Measurements from ENCODE around the gene CLCN4. TPM values are rescaled to one million over a fixed set of nuclear protein-coding genes. Genes with fewer than 3 reads are reported as not detected.

CLCN4 gene
- total RNA-seq, 1 experiment from 2014 or later, result 6.9 TPM

GRCh38 chrX:10165580-10166247 is 8.9 kb downstream of the CLCN4 start:
- Histone ChIP-seq H4K8ac (replicated peaks; ENCODE audit: insufficient read length, low read depth, low read length) (no peak overlapping the region), H2BK20ac (ENCODE audit: low read depth, low read length, poor library complexity, severe bottlenecking) (no peak overlapping the region), H2BK15ac (ENCODE audit: low read depth, low read length) (no peak overlapping the region), H2AFZ (ENCODE audit: low read length) (no peak overlapping the region), H3K9ac (ENCODE audit: extremely low read depth, insufficient read length, low read length) (no peak overlapping the region), H3K4ac (ENCODE audit: low read depth, low read length) (no peak overlapping the region), H4K5ac (ENCODE audit: insufficient read length, low read depth, low read length) (no peak overlapping the region), H4K20me1 (ENCODE audit: control insufficient read depth, insufficient read depth, insufficient read length) (no peaks in the 10 kb centered on the region), H3K56ac (ENCODE audit: insufficient read length, low read depth, low read length) (no peak overlapping the region), H3K9me3 (ENCODE audit: control insufficient read depth, low read depth, low read length) (no peaks in the 10 kb centered on the region), H3K14ac (ENCODE audit: insufficient read depth, low read length) (no peak overlapping the region), H4K91ac (ENCODE audit: insufficient read length, low read depth, low read length) (no peak overlapping the region), H3K79me2 (ENCODE audit: insufficient read depth, low read length) (no peaks in the 10 kb centered on the region), H3K23ac (ENCODE audit: insufficient read length, low read depth, low read length) (no peak overlapping the region), H3K18ac (ENCODE audit: insufficient read length, low read depth, low read length) (no peak overlapping the region), H3K27me3 (ENCODE audit: insufficient read depth, low read length) (no peaks in the 10 kb centered on the region), H2BK12ac (ENCODE audit: insufficient read length, low read depth, low read length) (no peak overlapping the region), H3K4me2 (ENCODE audit: insufficient read depth, insufficient read length, low read length) (no peak overlapping the region), H2AK5ac (ENCODE audit: insufficient read length, low read length) (no peak overlapping the region), H3K27ac (ENCODE audit: insufficient read length, low read depth, low read length) (no peak overlapping the region), H3K23me2 (ENCODE audit: insufficient read length, low read depth, low read length, poor library complexity, severe bottlenecking) (peaks cover 4% of the 10 kb centered on the region), H3K4me1 (ENCODE audit: insufficient read depth, low read length) (no peaks in the 10 kb centered on the region; the same call in 1 of the 2 replicates), H2BK5ac (ENCODE audit: insufficient read length, low read length) (no peak overlapping the region), H3T11ph (ENCODE audit: low read length) (no peak overlapping the region), H3K79me1 (ENCODE audit: insufficient read depth, low read depth, low read length, poor library complexity, severe bottlenecking) (no peaks in the 10 kb centered on the region), H2BK120ac (ENCODE audit: low read depth, low read length, poor library complexity, severe bottlenecking) (no peak overlapping the region)
- H3K27ac Mint-ChIP-seq, result no peak overlapping the region
- peaks cover 9 to 12% (median 9%) of the 10 kb centered on the region in 3 experiments; a peak in 6 of 7 replicates for H3K36me3 Mint-ChIP-seq (ENCODE audit: insufficient read depth in 1 of 3, low read depth in 3 of 3)
- no peak overlapping the region; a peak in 1 of 5 replicates for H3K4me3 Mint-ChIP-seq
- peaks cover 53 to 58% of the 10 kb centered on the region in 2 experiments for H3K9me3 Mint-ChIP-seq
- WGBS (ENCODE audit: extremely low coverage, insufficient read length, low lambda C conversion rate), result no CpG with 5 or more reads among the region's 18 CpGs
- H3K27me3 Mint-ChIP-seq (ENCODE audit: low read depth), result no peaks in the 10 kb centered on the region
- DNase-seq, result no peak
- TF ChIP-seq CTCF (conservative IDR thresholded peaks at IDR 0.05), result no peak
- no peaks in the 10 kb centered on the region for H3K4me1 Mint-ChIP-seq
